HUDEP-2 (cell line): ENCODE results near the gene CYTH3.
A peak's percentile ranks its signal among the peaks of the same experiment; 100 is the strongest.
"Not testable (repeated sequence)": the region's sequence is repeated elsewhere in the genome, so short reads cannot be mapped to it uniquely, and the experiment has no call there.

Experiments
- DNase-seq, 76 experiments: peaks; one replicate each; lab custom pipeline; 2025; ENCODE audit not compliant: unreplicated experiment in 76 of 76; lab: John Stamatoyannopoulos, UW

The CYTH3 gene

DNA sequence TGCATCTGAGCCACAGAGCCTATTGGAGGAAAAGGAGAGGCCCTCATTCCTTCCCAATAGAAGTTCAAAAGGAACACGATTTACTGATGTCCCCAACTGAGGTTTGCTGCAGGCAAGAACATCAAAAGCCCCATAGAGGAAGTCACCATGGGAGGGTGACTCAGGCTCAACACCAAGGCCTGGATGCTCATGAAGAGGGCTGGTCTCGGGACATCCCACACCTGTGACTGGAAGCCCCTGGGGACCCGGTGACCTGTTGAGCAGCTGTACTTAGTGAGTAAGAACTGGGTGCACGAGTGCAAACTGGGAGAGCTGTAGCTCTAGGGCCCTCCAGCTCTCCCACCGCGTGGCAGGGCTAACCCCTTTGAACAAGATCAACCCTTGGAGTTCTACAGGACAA is 38.0 kb downstream of the CYTH3 start:
- DNase-seq, result no peak

DNA sequence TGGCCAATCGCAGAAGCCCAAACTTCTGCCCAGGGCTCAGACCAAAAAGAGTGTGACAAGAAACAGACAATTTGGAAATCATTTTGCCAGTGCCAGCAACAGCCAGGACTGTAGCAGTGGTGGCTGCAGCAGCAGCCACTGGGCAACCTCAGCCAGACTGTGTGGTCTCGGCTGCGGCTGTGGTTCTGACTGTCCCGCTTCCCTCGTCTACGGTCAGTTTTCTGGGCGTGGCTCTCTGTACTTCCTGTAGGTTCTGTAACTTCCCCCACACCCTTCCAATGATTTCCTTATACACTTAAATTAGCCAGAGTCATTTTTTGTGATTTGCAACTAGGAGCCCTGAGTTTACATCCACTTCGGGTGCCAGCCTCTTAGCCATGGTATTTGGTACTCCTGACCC is 39.9 kb downstream of the CYTH3 start:
- DNase-seq, result peak in 1 of 76 experiments; percentile 31

DNA sequence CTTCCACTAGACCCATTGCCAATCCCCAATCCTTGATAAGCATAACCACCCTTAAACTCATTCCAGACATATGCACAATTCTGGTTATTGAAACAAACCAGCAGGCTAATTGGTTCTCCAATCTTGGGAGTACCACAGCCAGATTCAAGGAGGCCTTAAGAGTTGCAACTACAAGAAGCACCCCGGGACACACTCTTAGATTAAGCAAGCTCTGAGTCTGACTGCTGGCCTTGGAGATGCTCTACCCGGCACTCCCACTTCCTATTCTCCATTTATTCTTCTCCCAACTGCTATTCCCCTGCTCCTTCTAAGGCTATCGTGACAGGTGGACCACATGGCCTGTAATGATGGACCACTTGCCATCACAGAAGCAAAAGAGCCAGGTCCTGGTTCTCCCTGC is 40.3 kb downstream of the CYTH3 start:
- DNase-seq, result no peak

DNA sequence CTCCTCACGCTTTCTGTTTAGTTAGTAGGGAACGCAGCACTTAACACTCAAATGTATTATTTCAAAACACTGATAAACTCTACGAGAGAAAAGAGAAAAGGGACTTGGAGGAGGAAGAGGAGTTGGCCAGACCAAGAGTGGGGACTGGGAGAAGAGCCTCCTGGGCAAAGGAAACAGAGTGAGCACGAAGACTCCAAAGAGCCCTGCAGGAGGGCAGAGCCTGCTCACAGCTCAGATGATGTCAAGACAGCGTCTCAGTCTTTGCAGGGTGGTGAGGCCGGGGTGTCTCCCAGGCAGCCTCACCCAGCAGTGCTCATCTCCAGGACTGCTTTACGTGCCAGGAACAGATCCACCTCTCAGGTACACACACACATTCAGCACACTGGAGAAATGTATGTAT is 41.2 kb downstream of the CYTH3 start:
- no peak for DNase-seq

DNA sequence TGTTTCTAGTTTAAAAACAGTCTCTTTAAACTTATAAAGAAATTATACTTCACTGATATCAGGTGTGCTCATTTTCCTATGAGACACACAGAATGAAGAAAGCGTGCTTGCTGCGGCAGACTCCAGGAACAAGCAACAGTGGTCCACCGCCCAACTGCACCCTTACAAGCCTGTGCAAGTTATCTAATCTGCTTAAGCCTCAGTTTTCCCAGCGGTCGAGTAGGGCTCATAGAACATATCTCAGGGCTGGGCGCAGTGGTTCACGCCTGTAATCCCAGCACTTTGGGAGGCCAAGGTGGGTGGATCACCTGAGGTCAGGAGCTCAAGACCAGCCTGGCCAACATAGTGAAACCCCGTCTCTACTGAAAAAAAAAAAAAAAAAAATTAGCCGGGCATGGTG is 43.1 kb downstream of the CYTH3 start:
- peak in 66 of 76 experiments; percentile 14 to 81 (median 54) for DNase-seq

DNA sequence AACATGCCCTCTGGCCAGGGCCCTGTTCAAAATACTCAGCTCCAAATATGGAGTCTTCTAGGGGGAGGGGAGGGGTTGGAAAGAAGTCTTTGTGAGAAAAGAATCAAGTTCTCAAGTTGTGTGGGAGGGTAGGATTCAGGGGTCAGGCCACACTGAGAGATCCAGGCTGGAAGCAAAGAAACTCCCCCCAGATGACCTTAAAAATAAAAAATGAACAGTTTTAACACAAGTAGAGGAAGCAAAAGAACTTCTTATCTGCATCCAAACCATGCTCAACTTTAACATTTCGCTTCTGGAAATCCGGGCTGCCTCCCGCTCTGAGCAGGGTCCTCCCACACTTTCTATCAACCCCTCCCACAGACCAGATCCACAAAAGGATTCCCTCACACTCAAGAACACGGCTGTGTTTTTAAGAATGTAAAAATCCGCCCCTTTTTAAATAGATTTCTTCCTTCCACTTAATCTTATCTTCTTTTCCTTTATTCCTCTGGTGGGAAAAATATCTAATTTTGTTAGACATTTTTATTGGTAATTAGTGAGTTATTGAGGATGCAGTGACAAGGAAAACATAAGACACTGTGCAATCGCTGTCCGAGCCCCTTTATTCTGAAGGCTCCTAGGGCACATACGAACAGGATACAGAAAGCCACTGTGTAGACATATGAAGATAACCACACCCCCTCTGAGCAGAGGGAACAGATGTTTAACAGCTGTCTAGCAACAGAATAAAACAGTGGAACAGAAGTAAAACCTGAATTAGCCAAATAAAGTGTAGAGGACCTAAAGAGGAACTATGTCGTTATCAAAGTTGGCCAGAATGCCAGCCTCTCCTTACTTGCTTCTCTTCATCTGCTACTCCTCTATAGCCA is 43.8 kb downstream of the CYTH3 start:
- DNase-seq, result peak in 50 of 76 experiments; percentile 10 to 83 (median 55)

DNA sequence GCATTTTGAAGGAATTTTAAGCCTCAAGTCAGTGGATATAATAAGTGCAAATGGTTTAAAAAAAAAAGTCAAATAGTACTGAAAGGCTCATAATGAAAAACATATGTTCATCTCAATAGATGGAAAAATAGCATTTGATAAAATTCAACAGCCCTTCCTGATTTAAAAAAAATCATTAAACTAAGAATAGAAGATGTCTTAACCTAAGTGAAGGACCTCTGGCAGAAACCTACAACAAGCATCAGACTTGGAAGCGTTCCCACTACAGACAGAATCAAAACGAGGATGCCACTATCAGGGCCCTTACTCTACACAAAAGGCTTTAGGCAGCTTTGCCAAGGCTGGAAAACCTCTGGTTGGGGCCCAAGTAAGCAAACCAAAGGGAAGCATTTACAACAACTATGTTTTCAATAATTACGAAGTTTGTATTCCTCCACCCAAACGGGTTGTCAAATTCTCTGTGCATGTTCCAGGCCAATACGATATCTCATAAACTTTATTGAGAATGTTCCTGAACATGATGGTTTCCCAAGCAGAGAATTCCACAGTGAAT is 45.1 kb downstream of the CYTH3 start:
- DNase-seq, result peak in 6 of 76 experiments; percentile 10 to 36 (median 16)

DNA sequence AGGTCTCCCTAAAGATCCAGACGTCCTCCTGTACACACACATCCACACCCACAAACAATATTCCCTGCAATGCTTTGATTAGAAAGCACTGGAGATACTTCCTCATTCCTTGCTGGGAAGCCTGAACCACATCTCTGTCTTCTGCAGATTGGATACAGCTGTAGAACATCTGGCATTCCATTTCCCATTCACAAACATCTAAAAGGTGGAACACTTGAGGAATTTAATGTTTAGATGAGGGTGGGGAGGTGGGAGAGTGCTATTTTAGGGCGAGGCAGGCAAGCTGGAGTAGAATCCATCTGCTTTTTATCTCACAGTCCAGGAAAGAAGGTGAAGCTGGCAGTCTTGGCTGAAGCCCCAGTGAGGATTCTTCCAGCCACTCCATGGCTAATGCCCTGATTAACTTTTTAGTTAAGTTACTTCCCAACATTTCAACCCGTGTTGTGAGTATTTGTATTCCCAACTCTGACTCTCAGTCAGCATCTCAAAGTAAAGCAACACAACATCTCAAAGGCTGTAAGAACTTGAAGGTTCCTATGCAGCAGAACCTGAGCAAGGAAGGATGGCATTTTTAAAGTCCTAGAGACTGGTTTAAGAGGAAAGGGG is 46.1 kb downstream of the CYTH3 start:
- DNase-seq, result no peak

DNA sequence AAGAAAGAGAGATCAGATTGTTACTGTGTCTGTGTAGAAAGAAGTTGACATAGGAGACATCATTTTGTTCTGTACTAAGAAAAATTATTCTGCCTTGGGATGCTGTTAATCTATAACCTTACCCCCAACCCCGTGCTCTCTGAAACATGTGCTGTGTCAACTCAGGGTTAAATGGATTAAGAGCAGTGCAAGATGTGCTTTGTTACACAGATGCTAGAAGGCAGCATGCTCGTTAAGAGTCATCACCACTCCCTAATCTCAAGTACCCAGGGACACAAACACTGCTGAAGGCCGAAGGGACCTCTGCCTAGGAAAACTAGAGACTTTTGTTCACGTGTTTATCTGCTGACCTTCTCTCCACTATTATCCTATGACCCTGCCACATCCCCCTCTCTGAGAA is 49.0 kb downstream of the CYTH3 start:
- DNase-seq, result peak in 8 of 76 experiments; percentile 14 to 33 (median 20)

DNA sequence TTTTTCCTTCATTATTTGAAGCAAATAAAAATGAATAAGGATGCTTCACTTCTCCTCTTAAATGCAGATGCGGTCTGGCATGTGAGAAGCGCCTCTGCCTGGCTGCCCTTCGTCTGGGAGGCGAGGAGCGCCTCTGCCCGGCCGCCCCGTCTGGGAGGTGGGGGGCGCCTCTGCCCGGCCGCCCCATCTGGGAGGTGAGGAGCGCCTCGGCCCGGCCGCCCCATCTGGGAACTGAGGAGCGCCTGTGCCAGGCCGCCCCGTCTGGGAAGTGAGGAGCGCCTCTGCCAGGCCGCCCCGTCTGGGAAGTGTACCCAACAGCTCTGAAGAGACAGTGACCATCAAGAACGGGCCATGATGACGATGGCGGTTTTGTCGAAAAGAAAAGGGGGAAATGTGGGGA is 49.4 kb downstream of the CYTH3 start:
- not testable (repeated sequence) for DNase-seq

DNA sequence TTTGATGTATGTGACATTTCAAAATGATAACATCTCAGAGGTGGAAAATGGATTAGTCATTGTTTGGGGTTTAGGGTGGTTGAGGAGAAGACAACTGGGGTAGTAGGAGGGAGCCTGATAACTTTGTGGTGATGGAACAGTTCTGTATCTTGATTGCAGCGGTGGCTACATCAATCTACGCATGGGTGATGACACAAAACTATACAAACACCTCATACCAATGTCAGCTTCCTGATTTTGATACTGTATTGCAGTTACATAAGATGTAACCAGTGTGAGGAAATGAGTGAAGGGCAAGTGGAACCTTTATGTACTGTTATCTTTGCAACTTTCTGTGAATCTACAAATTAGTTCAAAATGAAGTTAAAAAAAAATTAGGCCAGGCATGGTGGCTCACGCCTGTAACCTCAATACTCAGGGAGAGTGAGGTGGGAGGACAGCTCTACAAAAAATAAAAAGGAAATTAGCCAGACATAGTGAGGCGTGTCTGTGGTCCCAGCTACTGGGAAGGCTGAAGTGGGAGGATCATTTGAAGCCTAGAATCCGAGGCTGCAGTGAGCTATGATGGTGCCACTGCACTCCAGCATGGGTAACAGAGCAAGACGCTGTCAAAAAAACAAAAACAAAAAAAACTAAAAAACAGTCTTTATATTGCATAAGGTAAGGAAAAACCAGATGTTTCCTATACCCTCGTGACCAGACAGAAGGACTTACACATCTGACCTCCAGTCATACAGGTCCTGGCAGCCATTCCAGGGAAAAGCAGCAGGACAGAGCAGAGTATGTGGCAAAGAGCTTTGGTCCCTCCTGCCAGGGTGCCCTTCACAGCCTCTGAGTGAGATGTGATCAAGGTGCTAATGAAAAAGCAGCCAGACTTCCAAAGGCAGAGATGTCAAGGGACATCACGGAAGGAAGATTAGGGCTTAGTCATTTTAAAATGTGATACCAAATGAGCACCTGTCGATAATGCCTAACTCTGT is 50.8 kb downstream of the CYTH3 start:
- peak in 44 of 76 experiments; percentile 6 to 80 (median 56) for DNase-seq

DNA sequence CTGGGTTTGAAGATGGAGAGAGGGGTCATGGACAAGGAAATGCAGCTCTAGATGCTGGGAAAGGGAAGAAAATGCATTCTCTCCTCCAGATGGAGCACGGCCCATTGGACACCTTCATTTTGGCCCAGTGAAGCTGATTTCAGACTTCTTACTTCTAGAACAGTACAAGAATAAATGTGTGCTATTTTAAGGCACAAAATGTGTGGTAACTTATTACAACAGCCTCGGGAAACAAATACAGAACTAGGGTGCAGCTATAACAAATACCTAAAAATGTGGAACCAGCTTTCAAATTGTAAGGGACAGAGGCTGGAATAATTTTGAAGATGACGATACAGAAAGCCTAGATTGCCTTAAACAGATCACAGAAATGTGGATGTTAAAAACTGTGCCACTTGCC is 54.1 kb downstream of the CYTH3 start:
- no peak for DNase-seq

DNA sequence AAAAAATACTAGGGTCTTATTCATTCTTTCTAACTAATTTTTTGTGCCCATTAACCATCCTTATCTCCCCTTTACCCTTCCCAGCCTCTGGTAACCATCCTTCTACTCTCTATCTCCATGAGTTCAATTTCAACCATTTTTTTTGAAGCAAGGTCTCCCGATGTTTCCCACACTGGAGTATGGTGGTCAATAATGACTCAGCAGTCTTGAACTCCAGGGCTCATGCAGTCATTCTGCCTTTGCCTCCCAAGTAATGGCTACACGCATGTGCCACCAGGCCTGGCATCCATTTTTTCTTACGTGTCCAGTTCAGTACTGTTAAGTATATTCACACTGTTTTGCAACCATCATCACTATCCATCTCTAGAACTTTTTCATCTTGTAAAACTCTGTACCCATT is 60.4 kb downstream of the CYTH3 start:
- no peak for DNase-seq

DNA sequence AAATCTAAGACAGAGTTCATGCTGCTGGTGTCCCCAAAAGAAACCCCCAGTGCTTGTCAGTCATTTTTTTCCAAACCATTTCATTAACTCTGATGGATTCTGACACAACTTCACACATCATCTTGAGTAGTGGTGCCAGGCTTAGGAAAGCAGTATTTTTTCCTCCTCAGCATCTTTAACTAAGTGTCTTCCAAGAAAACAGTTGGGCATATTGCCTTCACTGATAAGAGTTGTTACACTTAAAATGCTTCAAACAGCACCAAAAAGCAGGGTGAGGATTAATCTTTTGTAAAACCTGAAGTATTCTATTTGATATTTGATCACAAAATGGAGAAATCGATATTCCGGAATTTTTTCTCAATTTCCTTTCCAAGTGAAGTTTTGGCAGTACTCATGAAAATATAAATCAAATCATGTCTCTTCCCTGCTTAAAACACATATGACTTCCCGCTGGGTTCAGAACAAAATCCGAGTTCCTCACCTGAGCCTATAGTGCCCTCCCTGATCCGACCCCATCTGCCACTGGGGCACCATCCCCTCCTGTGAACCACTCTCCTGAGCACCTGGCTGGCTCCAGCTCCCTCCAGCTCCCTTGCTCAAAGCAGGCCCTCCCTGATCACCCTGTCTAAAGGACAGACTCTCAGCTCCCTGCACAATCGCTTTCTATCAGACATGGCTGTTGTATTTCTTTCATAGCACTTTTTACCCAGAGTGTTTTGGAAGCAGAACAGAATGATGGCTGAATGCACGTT is 61.6 kb downstream of the CYTH3 start:
- no peak for DNase-seq

DNA sequence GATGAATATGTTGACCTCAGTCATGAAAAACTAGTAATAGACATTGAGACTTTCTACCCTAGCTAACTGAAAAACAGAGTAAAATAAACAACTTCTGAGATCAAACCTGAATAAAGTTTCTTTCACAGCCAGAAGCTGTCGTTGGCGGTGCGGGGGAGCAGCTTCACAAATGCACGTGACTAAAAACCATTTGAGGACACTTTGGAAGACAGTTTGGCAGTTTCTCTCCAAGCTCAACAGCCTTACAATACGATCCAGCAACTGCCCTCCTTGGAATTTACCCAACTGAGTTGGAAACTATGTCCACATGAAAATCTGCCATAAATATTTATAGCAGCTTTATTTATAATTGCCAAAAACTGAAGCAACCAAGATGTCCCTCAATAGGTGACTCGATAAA is 63.1 kb downstream of the CYTH3 start:
- no peak for DNase-seq

DNA sequence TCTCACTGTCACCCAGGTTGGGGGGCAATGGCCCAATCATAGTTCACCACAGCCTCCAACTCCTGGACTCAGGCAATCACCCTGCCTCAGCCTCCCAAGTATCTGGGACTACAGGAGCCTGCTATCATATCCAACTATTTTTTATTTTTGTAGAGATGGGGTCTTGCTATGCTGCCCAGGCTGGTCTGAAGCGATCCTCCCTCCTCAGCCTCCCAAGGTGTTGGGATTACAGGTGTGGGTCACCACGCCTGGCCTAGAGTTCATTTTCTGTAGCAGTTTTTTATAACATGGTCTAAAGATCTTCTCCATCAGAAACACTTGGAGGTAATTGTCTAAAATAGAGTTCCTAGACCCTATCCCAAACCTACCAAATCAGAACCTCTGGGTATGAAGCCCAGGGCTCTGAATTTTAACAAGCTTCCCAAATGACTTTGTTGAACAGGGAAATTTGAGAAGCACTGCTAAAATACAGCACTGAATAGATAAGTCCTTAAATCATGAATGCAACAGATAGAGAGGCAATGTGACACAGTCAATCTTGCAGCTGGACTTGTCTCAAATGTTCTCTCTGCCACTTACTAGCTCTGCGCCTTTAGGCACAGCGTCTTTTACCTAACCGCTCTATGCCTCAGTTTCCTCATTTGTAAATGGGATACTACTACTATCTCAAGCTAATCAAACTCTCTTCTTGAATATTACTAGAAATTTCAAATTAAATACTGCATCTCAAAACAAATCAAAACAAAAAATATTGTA is 63.7 kb downstream of the CYTH3 start:
- DNase-seq, result no peak

DNA sequence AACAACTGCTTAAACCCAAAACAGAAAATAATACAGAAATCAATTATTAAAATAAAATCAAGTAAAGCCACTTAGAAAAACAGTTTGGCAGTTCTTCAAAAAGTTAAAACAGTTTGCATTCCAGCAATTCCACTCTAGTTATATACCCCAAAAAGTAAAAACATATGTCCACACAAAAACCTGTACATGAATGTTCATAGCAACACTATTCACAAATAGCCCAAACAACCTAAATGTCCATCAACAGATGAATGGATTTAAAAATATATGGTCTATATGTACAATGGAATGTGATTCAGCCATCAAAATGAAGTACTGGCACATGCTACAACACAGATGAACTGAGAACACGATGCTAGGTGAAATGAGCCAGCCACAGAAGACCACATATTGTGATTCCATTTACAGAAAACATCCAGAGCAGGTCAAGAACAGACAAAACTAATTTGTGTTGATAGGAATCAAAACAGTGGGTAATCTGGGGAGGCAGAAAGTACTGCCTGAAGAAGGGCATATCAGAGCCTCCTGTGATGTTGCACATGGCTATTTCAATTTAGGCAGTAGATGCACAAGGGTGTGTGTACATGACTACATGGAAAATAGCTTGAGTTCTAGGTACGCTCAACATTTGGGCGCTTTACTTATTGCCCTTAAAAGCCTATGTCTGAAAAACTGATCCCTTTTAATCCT is 66.3 kb downstream of the CYTH3 start:
- DNase-seq, result peak in 5 of 76 experiments; percentile 10 to 25 (median 16)

DNA sequence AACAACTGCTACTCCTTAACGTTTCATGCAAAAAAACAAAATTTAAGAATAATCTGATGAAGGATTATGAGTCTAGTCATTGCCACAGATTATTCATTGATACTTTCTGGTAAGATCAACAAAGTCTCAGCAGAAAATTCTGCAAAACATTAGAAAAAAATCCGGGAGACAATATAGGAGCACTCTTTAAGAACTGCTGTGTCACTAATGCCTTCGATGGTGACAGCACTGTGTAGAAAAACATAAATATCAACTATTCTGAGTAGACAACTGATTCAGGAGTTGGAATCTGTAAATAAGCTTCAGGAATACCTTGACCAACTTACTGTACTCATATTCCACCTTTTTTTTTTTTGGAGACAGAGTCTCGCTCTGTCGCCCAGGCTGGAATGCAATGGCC is 69.0 kb downstream of the CYTH3 start:
- no peak for DNase-seq

DNA sequence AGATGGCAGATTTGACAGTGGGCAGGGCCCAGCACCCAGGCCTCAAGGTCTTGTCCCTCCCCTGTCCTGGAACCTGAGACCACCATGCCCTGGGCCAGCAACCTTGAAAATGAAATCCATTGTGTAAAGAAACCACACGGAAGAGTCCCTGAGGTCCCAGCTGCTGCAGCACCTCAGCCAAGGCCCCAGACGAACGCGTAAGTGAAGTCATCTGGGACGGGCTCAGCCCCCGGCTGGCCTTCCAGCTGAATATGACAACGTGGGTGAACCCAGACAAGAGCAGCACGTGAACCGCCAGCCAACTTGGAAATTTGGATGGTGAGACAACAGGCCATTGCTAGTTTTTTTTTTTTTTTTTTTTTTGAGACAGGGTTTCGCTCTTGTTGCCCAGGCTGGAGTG is 70.3 kb downstream of the CYTH3 start:
- no peak for DNase-seq
